A549 (cell line): ENCODE measurements around the gene RASA3. TPM values are rescaled to one million over a fixed set of nuclear protein-coding genes. Genes with fewer than 3 reads are reported as not detected.

Experiments
- ATAC-seq, 2 experiments: fragments of 200-7000 bp in 1 of 2; fragments of >200 bp in 1 of 2; cut with Nextera tagmentation in 1 of 2; cut with Tn5 transposase in 1 of 2; 3 replicates each; pipeline versions ENCODE4 v1.8.0 to v1.9.1; 2018 to 2020; ENCODE audit warnings: mild to moderate bottlenecking in 1 of 2, moderate library complexity in 1 of 2
- CTCF ChIA-PET: fragments of 300-600 bp; sonication (Branson Sonifier 250); formaldehyde crosslinking; extraction: SDS; loops from one replicate; lab custom pipeline; 2021; ENCODE audit warnings: antibody characterized with exemption, inconsistent platforms; lab: Yijun Ruan, JAX
- POLR2A ChIA-PET: fragments of 350-600 bp; formaldehyde crosslinking; extraction: SDS; loops from one replicate; lab custom pipeline; 2021; ENCODE audit warnings: antibody characterized with exemption, inconsistent platforms; lab: Yijun Ruan, JAX
- DNase-seq, 2 experiments: peaks; one replicate each; pipeline versions ENCODE4 v3.0.0 to v3.0.0-alpha.2; 2011 to 2016; ENCODE audit warnings: low read depth in 1 of 2, low spot score in 1 of 2
- FAIRE-seq: peaks from 2 replicates; lab custom pipeline; 2011; peaks lifted over from hg19 to GRCh38; lab: Jason Lieb, UNC
- H3K27ac ChIP-seq, 2 experiments: fragments of >200 bp; sonication (Bioruptor Twin); formaldehyde crosslinking; 3 replicates each; pipeline ENCODE4 v1.5.1; 2016 to 2017
- H3K4me1 ChIP-seq: fragments of >200 bp; sonication (Bioruptor Twin); formaldehyde crosslinking; 3 replicates; pipeline ENCODE4 v1.6.1; 2016
- H3K4me2 ChIP-seq: fragments of >200 bp; sonication (Bioruptor Twin); formaldehyde crosslinking; 3 replicates; pipeline ENCODE4 v1.6.1; 2016
- H3K4me3 ChIP-seq: fragments of >200 bp; sonication (Bioruptor Twin); formaldehyde crosslinking; 3 replicates; pipeline ENCODE4 v1.5.1; 2016
- H3K9me3 ChIP-seq: fragments of >200 bp; sonication (Bioruptor Twin); formaldehyde crosslinking; 3 replicates; pipeline ENCODE4 v1.6.1; 2016
- ATOH8 ChIP-seq: fragments of 250-450 bp; sonication (Bioruptor Pico); IDR thresholded peaks from 2 replicates; pipeline ENCODE4 v1.5.0; 2020; ENCODE audit warnings: low read depth, mild to moderate bottlenecking, moderate library complexity
- BHLHE40 ChIP-seq: IDR thresholded peaks from 2 replicates; pipeline ENCODE4 v1.6.1; 2012; ENCODE audit warnings: low read depth, low read length, inconsistent platforms
- CBX2 ChIP-seq: fragments of 200-600 bp; sonication (generic); IDR thresholded peaks from 2 replicates; pipeline ENCODE4 v1.6.1; 2016; ENCODE audit warnings: low read depth, mild to moderate bottlenecking, borderline replicate concordance
- CEBPB ChIP-seq, 2 experiments: fragments of >200 bp in 1 of 2; sonication (Bioruptor Twin) in 1 of 2; formaldehyde crosslinking in 1 of 2; IDR thresholded peaks; 2 replicates each; pipeline ENCODE4 v1.6.1; 2012 to 2016
- CTCF ChIP-seq: fragments of >200 bp; sonication (Bioruptor Twin); formaldehyde crosslinking; IDR thresholded peaks from 3 replicates; pipeline ENCODE4 v1.5.1; 2016
- EHMT2 ChIP-seq: fragments of 200-600 bp; sonication (generic); IDR thresholded peaks from 2 replicates; pipeline ENCODE4 v1.6.1; 2016; ENCODE audit warnings: antibody characterized with exemption, low read depth, mild to moderate bottlenecking, moderate library complexity
- ELK1 ChIP-seq: fragments of 150-350 bp; IDR thresholded peaks from 2 replicates; pipeline ENCODE4 v1.6.1; 2014; ENCODE audit warnings: low read depth, mild to moderate bottlenecking, low read length
- ESRRA ChIP-seq: fragments of 150-350 bp; IDR thresholded peaks from 2 replicates; pipeline ENCODE4 v1.6.1; 2014; ENCODE audit warnings: mild to moderate bottlenecking, low read length, borderline replicate concordance
- FOSB ChIP-seq: fragments of 250-450 bp; sonication (Bioruptor Pico); IDR thresholded peaks from 2 replicates; pipeline ENCODE4 v1.5.0; 2020; ENCODE audit warnings: mild to moderate bottlenecking, moderate library complexity
- FOXS1 ChIP-seq: fragments of 250-450 bp; sonication (Bioruptor Pico); IDR thresholded peaks from 2 replicates; pipeline ENCODE4 v1.5.0; 2020; ENCODE audit warnings: mild to moderate bottlenecking, moderate library complexity
- HES2 ChIP-seq: fragments of >200 bp; sonication (Bioruptor Twin); formaldehyde crosslinking; IDR thresholded peaks from 2 replicates; pipeline ENCODE4 v1.6.1; 2016
- HMGXB4 ChIP-seq: fragments of 250-450 bp; sonication (Bioruptor Pico); IDR thresholded peaks from 2 replicates; pipeline ENCODE4 v1.5.0; 2021; ENCODE audit warnings: mild to moderate bottlenecking, moderate library complexity, borderline replicate concordance
- HOXA7 ChIP-seq: fragments of 250-450 bp; sonication (Bioruptor Pico); IDR thresholded peaks from 2 replicates; pipeline ENCODE4 v1.5.0; 2020; ENCODE audit warnings: mild to moderate bottlenecking, moderate library complexity
- KDM1A ChIP-seq: fragments of 200-600 bp; sonication (generic); IDR thresholded peaks from 2 replicates; pipeline ENCODE4 v1.6.1; 2016; ENCODE audit warnings: low read depth, mild to moderate bottlenecking
- KDM5A ChIP-seq: fragments of 200-600 bp; sonication (generic); IDR thresholded peaks from 2 replicates; pipeline ENCODE4 v1.6.1; 2016; ENCODE audit warnings: antibody characterized with exemption, mild to moderate bottlenecking
- MAZ ChIP-seq: fragments of 150-350 bp; IDR thresholded peaks from 2 replicates; pipeline ENCODE4 v1.6.1; 2014; ENCODE audit warnings: antibody characterized with exemption, low read depth, low read length, borderline replicate concordance
- MYC ChIP-seq: IDR thresholded peaks from 2 replicates; pipeline ENCODE4 v1.6.1; 2012; ENCODE audit warnings: mild to moderate bottlenecking, inconsistent platforms, low read length, improper control_type of control experiment, borderline replicate concordance
- NFE2L2 ChIP-seq: fragments of 150-350 bp; conservative IDR thresholded peaks from 2 replicates; pipeline ENCODE4 v1.6.1; 2014; ENCODE audit warnings: low read length
- NPAS2 ChIP-seq: fragments of 250-450 bp; sonication (Bioruptor Pico); IDR thresholded peaks from 2 replicates; pipeline ENCODE4 v1.8.0; 2022; ENCODE audit warnings: mild to moderate bottlenecking, moderate library complexity, borderline replicate concordance
- PHF8 ChIP-seq: fragments of 200-600 bp; sonication (generic); IDR thresholded peaks from 2 replicates; pipeline ENCODE4 v1.6.1; 2016; ENCODE audit warnings: low read depth, mild to moderate bottlenecking, antibody characterized with exemption, moderate library complexity, borderline replicate concordance
- RAD21 ChIP-seq, 2 experiments: fragments of >200 bp in 1 of 2; sonication (Bioruptor Twin) in 1 of 2; formaldehyde crosslinking in 1 of 2; IDR thresholded peaks in 1 of 2; conservative IDR thresholded peaks in 1 of 2; 2 replicates in 1 of 2; 3 replicates in 1 of 2; pipeline ENCODE4 v1.6.1; 2012 to 2018; ENCODE audit warnings: inconsistent platforms in 1 of 2
- RARB ChIP-seq: fragments of 250-450 bp; sonication (Bioruptor Pico); IDR thresholded peaks from 2 replicates; pipeline ENCODE4 v1.8.0; 2021; ENCODE audit warnings: mild to moderate bottlenecking, moderate library complexity
- REST ChIP-seq: fragments of 200-600 bp; sonication (generic); IDR thresholded peaks from 2 replicates; pipeline ENCODE4 v1.6.1; 2016; ENCODE audit warnings: antibody characterized with exemption, mild to moderate bottlenecking, moderate library complexity
- RFX5 ChIP-seq: fragments of 450-650 bp; IDR thresholded peaks from 2 replicates; pipeline ENCODE4 v1.7.1; 2014; ENCODE audit warnings: antibody characterized with exemption, mild to moderate bottlenecking, moderate library complexity
- RNF2 ChIP-seq: fragments of 200-600 bp; sonication (generic); IDR thresholded peaks from 2 replicates; pipeline ENCODE4 v1.6.1; 2016; ENCODE audit warnings: low read depth, mild to moderate bottlenecking, antibody characterized with exemption, moderate library complexity, borderline replicate concordance
- TFCP2L1 ChIP-seq: fragments of 250-450 bp; sonication (Bioruptor Pico); IDR thresholded peaks from 2 replicates; pipeline ENCODE4 v1.5.0; 2021; ENCODE audit warnings: mild to moderate bottlenecking
- ZNF302 ChIP-seq: fragments of 250-450 bp; sonication (Bioruptor Pico); IDR thresholded peaks from 2 replicates; pipeline ENCODE4 v1.9.0; 2021; ENCODE audit warnings: inconsistent platforms, mild to moderate bottlenecking, moderate library complexity
- ZSCAN20 ChIP-seq: fragments of 250-450 bp; sonication (Bioruptor Pico); IDR thresholded peaks from 2 replicates; pipeline ENCODE4 v1.8.0; 2022; ENCODE audit warnings: mild to moderate bottlenecking, moderate library complexity
- WGBS: methylation state at CpG from one replicate; pipeline ENCODE4 v1.1.6; 2017; ENCODE audit errors: missing lambda C conversion rate; 5-methylcytosine and 5-hydroxymethylcytosine counted together
- polyA plus RNA-seq, 4 experiments: library from polyadenylated mRNA; depleted of rRNA in 3 of 4; stranded (reverse); fragments of >200 nt; fragmentation: RNase III in 1 of 4; extraction: RNeasy Plus Mini Kit Qiagen cat#74134 plus additional on column Dnase treatment in 1 of 4; gene quantifications; 2 replicates in 3 of 4; 3 replicates in 1 of 4; pipeline ENCODE4 v1.2.3, GENCODE V29; 2011 to 2017

RASA3 gene
- polyA plus RNA-seq, 2 of the 4 experiments (the other 2 are of a cell fraction): 4.3 to 7.6 TPM

- no peak overlapping the region for H3K27ac ChIP-seq
- H3K4me2 ChIP-seq: no peak overlapping the region
- ChIA-PET POLR2A (no interaction called here), CTCF (interaction anchor here (1.5 kb wide), 1 partner anchor 14 kb away, joined by 4 read pairs; no protein-coding TSS in a partner anchor)
- H3K4me3 ChIP-seq: no peak overlapping the region
- no peaks in the 10 kb centered on the region for H3K4me1 ChIP-seq
- ATAC-seq: no peak
- TF ChIP-seq TFCP2L1: no peak
- TF ChIP-seq FOSB (CRISPR knock-in tag): no peak
- TF ChIP-seq ELK1: no peak
- no peak for TF ChIP-seq CTCF
- no peak for TF ChIP-seq REST
- TF ChIP-seq ZSCAN20 (CRISPR knock-in tag): no peak
- TF ChIP-seq MYC: no peak
- no peak for TF ChIP-seq HOXA7
- no peak for TF ChIP-seq ESRRA
- TF ChIP-seq FOXS1: no peak
- TF ChIP-seq NPAS2 (CRISPR knock-in tag): no peak
- no peak for TF ChIP-seq RAD21 (conservative IDR thresholded peaks at IDR 0.05 in 1 of 2, IDR thresholded peaks at IDR 0.05 in 1 of 2)
- TF ChIP-seq RNF2: no peak
- TF ChIP-seq BHLHE40: no peak
- no peak for TF ChIP-seq KDM1A
- TF ChIP-seq ATOH8: no peak
- no peak for TF ChIP-seq NFE2L2
- TF ChIP-seq PHF8: no peak
- no peak for TF ChIP-seq KDM5A
- TF ChIP-seq, all 56 proteins: peak for 0
- 88% methylated on average over 11 of the region's 24 CpGs for WGBS
- no peak for FAIRE-seq
- DNase-seq: no peak
- H3K9me3 ChIP-seq: no peaks in the 10 kb centered on the region
Observed at GRCh38 chr13:114002771-114003321, 129.6 kb downstream of the RASA3 start.

- ChIA-PET POLR2A (no interaction called here), CTCF (interaction anchor here (1.5 kb wide), 1 partner anchor 15 kb away, joined by 4 read pairs; no protein-coding TSS in a partner anchor)
- DNase-seq (no peak), ATAC-seq (no peak), FAIRE-seq (no peak)
- Histone ChIP-seq H3K4me2 (no peak overlapping the region), H3K9me3 (no peaks in the 10 kb centered on the region), H3K4me3 (no peak overlapping the region), H3K4me1 (no peaks in the 10 kb centered on the region), H3K27ac (no peak overlapping the region)
- WGBS: 93% methylated on average over 23 of the region's 27 CpGs
- TF ChIP-seq EHMT2 (no peak), MYC (no peak), CEBPB (IDR thresholded peaks at IDR 0.05) (no peak), ZNF302 (CRISPR knock-in tag) (no peak), TFCP2L1 (no peak), HES2 (no peak), RARB (CRISPR knock-in tag) (no peak), RFX5 (no peak), CBX2 (no peak), HMGXB4 (CRISPR knock-in tag) (no peak), MAZ (no peak)
Observed at GRCh38 chr13:114002009-114002544, 130.3 kb downstream of the RASA3 start.
